HuH-7.5 (cell line): ENCODE results near the gene SYNJ2BP.

Experiments
- DNase-seq: peaks from one replicate; pipeline ENCODE4 v3.0.0; 2011; ENCODE audit warnings: low spot score

SYNJ2BP gene

DNA sequence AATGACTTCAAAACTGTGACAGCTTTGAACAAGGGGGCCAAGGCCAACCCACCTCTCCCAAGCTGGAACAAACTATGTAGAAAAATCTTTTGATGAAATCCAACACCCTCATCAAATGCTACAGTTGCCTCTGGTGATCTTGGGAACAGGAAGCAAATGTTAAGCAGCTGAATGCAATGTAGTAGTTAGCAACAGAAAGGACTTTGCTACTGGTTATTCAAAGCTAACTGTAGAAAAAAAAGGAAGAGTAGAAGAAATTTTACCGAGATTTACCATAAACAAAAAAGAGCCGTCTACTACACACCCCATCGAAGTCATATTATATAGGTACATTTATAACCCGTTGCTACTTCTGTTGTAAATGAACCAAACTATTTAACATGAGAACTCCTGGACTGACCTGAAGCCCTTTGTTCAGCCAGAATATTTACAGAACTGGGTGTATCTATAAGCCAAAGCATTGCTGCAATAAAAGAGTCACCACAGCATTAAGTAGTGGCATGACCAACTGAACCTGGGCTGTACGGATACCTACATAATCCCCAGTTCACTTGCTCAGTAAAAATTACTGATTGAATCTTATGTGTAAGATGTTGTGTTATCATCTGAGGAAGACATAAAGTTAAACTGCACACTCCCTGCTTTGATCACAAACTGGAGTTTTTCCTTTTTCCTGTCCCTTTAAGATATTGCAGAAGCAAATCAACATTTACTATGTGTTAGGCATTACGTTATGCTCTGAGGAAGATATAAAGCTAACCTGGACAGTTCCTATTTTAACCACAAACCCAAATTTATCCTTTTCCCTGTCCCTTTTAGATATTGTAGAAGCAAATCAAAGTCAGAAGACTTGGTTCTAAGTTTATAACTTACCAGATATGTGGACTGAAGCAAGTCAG, 25.1 kb downstream of the SYNJ2BP start:
- DNase-seq, result no peak

DNA sequence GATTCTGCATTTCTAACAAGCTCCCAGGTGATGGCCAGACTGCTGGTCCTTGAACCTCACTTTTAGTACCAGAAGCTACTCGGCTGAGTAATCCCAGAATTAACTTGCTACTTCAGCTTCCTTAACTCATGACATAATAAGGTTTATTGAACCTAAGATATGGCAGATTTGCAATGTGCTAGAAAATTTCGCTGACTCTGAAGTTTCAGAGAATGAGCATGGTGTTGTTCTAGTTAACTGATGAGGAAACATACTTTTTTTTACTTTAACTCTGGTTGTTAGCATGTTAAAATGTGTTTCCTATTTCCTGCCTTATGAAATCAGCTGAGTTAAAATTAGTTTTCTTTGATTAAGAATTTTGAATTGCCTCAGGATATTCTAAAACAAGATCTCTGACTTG, 34.4 kb downstream of the SYNJ2BP start:
- DNase-seq, result no peak

DNA sequence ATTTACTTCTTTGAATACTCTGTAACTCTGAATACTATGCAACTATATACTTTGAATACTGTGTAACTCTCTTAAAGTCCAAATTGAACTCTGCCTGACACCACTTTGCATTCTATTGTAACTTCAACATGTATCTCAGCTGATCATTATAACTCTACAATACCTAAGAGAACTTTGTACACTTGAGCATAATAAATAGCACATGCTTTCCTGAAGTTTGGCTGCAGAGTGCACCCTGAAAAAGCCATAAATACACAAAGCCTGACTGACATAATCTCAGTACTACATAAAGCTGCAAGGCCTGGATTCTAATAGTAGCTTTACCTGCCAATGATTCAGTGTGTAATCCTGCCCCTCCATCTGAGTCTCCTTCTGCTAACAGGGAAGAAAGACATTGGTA, 36.1 kb downstream of the SYNJ2BP start:
- no peak for DNase-seq

DNA sequence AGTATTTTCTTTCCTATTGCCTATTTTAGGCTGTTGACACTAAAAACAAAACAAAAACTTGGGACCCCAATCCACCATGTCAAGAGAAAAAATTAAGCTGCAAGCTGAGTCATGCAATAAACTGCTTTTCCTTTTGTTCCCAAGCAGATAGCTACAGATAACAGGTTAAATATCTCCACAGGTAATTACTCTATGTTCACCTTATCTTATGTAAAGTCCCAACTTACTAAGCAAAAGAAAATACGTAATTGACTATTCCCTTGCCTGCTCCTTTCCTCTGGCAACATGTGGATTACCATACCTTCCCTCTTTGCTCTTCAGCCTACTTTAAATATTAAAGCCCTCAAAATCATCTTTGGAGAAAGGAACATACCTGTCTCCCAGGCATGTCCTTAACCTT, 38.2 kb downstream of the SYNJ2BP start:
- DNase-seq, result no peak
